ENCODE data around the gene TMEM233. TPM values are rescaled to one million over a fixed set of nuclear protein-coding genes. Genes with fewer than 3 reads are reported as not detected.

The TMEM233 gene
- total RNA-seq, 1 experiment from 2014 or later, result 0.28 TPM

DNA sequence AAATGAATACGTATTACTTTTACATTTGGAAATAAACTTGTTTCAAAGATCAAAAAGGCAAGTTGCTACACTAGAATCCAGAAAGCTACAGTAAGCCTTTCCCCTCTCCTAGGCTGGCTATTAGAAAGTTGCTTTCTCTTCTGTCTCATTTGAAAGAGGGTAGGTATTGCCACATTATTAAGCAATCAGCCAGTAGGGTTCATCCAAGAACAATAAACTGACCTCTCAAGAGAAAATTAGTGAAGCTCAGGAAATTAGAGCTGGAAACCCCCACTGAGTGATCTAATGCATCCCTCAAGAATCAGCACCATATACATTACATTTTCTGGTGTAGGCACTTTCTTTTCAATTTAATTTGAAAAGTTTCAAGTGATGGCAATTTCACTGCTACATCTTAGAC is 4.5 kb upstream of the TMEM233 start (continued):
- TF ChIP-seq, protein P1, sequence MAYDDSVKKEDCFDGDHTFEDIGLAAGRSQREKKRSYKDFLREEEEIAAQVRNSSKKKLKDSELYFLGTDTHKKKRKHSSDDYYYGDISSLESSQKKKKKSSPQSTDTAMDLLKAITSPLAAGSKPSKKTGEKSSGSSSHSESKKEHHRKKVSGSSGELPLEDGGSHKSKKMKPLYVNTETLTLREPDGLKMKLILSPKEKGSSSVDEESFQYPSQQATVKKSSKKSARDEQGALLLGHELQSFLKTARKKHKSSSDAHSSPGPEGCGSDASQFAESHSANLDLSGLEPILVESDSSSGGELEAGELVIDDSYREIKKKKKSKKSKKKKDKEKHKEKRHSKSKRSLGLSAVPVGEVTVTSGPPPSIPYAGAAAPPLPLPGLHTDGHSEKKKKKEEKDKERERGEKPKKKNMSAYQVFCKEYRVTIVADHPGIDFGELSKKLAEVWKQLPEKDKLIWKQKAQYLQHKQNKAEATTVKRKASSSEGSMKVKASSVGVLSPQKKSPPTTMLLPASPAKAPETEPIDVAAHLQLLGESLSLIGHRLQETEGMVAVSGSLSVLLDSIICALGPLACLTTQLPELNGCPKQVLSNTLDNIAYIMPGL (CRISPR knock-in tag; IDR thresholded peaks at IDR 0.05), result no peak

DNA sequence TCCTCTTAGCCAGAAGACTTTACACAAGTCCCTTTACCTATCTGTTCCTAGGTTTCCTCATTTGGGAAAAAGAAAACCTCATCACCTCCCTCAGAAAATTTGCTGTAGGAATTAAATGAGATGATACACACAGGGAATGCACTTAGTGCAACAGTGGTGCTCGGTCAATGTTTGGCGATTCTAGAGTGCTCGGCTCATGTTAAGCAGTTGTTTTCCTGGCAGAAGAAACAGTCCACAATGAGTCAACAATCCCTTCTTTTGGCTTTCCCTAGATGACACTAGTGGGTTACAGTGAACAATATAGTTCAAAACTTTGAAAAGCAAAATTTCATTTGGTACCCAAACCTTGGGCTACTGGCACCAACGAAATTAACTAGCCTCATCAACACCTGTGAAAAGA is 3.9 kb upstream of the TMEM233 start:
- ATAC-seq (no peak), DNase-seq (ENCODE audit: low spot score) (no peak)
- ChIA-PET CTCF (interaction anchor here (1.0 kb wide), 1 partner anchor 53 kb away, joined by 5 read pairs; no protein-coding TSS in a partner anchor), POLR2A (no interaction called here)
- Mint-ChIP-seq H3K36me3 (no peaks in the 10 kb centered on the region), H3K27me3 (ENCODE audit: low read depth) (peaks cover 46% of the 10 kb centered on the region), H3K4me1 (peaks cover 18% of the 10 kb centered on the region), H3K4me3 (no peak overlapping the region), H3K27ac (no peak overlapping the region), H3K9me3 (no peaks in the 10 kb centered on the region)
- TF ChIP-seq ZNF423 (CRISPR knock-in tag; IDR thresholded peaks at IDR 0.05), result no peak
- TF ChIP-seq FOXK1 (CRISPR knock-in tag; IDR thresholded peaks at IDR 0.05), result no peak
- TF ChIP-seq SOX15 (CRISPR knock-in tag; IDR thresholded peaks at IDR 0.05), result no peak
- TF ChIP-seq ZNF317 (CRISPR knock-in tag; IDR thresholded peaks at IDR 0.05; ENCODE audit: borderline replicate concordance, low read depth), result no peak

DNA sequence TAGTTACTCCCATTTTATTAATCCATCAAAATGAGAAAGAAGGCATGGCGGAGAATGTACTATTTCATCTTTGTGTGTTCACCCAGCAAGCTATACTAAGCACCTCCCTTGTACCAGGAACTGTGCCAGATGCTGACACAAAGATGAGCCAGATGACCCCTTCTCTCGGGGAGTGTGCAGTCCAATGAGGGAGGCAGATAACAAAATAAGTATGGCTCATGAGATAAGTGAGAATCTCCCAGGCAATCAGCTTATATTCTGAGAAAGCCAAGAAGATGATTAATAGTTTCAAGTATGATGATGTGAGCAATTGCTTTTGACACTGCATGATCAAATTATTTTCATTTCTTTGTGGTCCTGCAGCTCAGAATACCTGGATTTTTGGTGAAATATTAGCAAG is 1.3 kb upstream of the TMEM233 start:
- peaks cover 72% of the 10 kb centered on the region for H3K27me3 Mint-ChIP-seq (ENCODE audit: low read depth)
- no peak overlapping the region for H3K4me3 Mint-ChIP-seq
- TF ChIP-seq FOXK1 (CRISPR knock-in tag; IDR thresholded peaks at IDR 0.05) (no peak), ZNF317 (CRISPR knock-in tag; IDR thresholded peaks at IDR 0.05; ENCODE audit: borderline replicate concordance, low read depth) (no peak), SP1 (CRISPR knock-in tag; conservative IDR thresholded peaks at IDR 0.05) (no peak), ZNF263 (CRISPR knock-in tag; IDR thresholded peaks at IDR 0.05; ENCODE audit: low read depth) (no peak), ZNF396 (CRISPR knock-in tag; IDR thresholded peaks at IDR 0.05; ENCODE audit: borderline replicate concordance) (no peak), ETV6 (CRISPR knock-in tag; IDR thresholded peaks at IDR 0.05) (no peak), SMAD3 (CRISPR knock-in tag; IDR thresholded peaks at IDR 0.05; ENCODE audit: borderline replicate concordance) (no peak), HMGA2 (CRISPR knock-in tag; IDR thresholded peaks at IDR 0.05) (no peak), NFE2L1 (CRISPR knock-in tag; IDR thresholded peaks at IDR 0.05) (no peak)
- TF ChIP-seq, protein P2, sequence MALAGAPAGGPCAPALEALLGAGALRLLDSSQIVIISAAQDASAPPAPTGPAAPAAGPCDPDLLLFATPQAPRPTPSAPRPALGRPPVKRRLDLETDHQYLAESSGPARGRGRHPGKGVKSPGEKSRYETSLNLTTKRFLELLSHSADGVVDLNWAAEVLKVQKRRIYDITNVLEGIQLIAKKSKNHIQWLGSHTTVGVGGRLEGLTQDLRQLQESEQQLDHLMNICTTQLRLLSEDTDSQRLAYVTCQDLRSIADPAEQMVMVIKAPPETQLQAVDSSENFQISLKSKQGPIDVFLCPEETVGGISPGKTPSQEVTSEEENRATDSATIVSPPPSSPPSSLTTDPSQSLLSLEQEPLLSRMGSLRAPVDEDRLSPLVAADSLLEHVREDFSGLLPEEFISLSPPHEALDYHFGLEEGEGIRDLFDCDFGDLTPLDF (CRISPR knock-in tag; IDR thresholded peaks at IDR 0.05), result no peak
- TF ChIP-seq, protein P3, sequence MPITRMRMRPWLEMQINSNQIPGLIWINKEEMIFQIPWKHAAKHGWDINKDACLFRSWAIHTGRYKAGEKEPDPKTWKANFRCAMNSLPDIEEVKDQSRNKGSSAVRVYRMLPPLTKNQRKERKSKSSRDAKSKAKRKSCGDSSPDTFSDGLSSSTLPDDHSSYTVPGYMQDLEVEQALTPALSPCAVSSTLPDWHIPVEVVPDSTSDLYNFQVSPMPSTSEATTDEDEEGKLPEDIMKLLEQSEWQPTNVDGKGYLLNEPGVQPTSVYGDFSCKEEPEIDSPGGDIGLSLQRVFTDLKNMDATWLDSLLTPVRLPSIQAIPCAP (CRISPR knock-in tag; IDR thresholded peaks at IDR 0.05), result no peak
- TF ChIP-seq, protein P4, sequence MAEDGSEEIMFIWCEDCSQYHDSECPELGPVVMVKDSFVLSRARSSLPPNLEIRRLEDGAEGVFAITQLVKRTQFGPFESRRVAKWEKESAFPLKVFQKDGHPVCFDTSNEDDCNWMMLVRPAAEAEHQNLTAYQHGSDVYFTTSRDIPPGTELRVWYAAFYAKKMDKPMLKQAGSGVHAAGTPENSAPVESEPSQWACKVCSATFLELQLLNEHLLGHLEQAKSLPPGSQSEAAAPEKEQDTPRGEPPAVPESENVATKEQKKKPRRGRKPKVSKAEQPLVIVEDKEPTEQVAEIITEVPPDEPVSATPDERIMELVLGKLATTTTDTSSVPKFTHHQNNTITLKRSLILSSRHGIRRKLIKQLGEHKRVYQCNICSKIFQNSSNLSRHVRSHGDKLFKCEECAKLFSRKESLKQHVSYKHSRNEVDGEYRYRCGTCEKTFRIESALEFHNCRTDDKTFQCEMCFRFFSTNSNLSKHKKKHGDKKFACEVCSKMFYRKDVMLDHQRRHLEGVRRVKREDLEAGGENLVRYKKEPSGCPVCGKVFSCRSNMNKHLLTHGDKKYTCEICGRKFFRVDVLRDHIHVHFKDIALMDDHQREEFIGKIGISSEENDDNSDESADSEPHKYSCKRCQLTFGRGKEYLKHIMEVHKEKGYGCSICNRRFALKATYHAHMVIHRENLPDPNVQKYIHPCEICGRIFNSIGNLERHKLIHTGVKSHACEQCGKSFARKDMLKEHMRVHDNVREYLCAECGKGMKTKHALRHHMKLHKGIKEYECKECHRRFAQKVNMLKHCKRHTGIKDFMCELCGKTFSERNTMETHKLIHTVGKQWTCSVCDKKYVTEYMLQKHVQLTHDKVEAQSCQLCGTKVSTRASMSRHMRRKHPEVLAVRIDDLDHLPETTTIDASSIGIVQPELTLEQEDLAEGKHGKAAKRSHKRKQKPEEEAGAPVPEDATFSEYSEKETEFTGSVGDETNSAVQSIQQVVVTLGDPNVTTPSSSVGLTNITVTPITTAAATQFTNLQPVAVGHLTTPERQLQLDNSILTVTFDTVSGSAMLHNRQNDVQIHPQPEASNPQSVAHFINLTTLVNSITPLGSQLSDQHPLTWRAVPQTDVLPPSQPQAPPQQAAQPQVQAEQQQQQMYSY (CRISPR knock-in tag; IDR thresholded peaks at IDR 0.05), result no peak
- H3K36me3 Mint-ChIP-seq, result no peaks in the 10 kb centered on the region
- H3K9me3 Mint-ChIP-seq, result no peaks in the 10 kb centered on the region
- peaks cover 30% of the 10 kb centered on the region for H3K4me1 Mint-ChIP-seq
- ATAC-seq (no peak), DNase-seq (ENCODE audit: low spot score) (no peak)
- CTCF ChIA-PET, result no interaction called here
- no peak overlapping the region for H3K27ac Mint-ChIP-seq
- POLR2A ChIA-PET, result no interaction called here
